ENCODE data around the gene MANEAL.

MANEAL gene, protein sequence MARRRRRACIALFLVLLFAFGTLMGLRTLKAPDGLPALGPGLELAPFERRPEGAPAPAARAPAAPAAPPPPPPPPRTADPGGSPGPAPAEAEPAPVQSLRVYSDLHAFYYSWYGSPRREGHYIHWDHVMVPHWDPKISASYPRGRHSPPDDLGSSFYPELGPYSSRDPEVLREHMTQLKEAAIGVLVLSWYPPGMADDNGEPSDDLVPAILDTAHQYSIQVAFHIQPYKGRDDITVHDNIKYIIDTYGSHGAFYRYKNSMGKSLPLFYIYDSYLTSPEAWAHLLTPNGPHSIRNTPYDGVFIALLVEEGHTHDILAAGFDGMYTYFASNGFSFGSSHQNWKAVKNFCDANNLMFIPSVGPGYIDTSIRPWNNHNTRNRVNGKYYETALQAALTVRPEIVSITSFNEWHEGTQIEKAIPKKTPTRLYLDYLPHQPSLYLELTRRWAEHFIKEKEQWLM

DNA sequence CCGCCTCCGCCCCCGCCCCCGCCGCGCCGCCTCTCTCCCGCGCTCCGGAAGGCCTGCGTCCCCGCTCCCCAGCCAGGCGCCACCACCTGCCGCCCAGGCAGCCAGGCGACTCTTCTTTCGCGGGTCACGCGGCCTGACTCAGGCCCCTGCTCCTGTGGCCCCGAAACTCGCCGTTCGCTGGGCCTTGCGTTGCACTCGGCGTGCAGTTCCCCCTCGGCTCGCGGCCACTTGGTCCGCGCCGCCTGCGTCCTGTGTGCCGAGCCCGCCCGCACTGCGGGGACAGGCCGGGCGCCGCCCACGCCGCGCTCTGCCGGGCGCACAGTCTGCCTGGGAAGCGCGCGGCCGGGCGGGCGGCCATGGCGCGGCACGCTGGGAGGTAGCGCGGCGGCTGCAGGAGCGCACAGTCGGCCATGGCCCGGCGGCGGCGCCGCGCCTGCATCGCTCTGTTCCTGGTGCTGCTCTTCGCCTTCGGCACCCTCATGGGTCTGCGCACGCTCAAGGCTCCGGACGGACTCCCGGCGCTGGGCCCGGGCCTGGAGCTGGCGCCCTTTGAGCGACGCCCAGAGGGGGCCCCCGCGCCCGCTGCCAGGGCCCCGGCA, at the start of gene MANEAL:
MANEAL (plus strand) TSS at position 75 of the 599 bp plus-strand sequence; CDS start at position 411, 336 bp downstream.
- DNase-seq (ENCODE audit: low spot score in 2 of 2) (peak; percentile 36 to 75), ATAC-seq (peak; percentile 80)
- H3K27ac Mint-ChIP-seq, result no peak within 1 kb of the TSS
- no peaks in the 10 kb centered on the region for H3K9me3 Mint-ChIP-seq
- H3K4me3 Mint-ChIP-seq, result peak within 1 kb of the TSS; percentile 75
- peaks cover 24% of the 10 kb centered on the region for H3K4me1 Mint-ChIP-seq
- peaks cover 13% of the 10 kb centered on the region for H3K36me3 Mint-ChIP-seq

DNA sequence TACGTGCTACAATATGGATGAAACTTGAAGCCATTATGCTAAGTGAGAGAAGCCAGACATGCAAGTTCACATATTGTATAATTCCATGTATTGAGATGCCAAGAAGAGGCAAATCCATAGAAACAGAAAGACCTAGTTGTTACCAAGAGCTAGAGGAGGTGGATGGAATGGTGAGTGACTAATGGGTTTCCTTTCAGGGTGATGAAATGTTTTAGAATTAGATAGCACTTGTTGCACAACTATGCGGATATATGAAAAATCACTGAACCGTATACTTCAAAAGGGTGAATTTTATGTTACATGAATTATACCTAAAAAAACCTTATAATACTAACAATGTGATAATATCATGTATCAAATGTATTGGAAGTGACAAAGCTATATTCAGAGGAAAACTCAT, 46.8 kb upstream of the MANEAL start:
- Mint-ChIP-seq H3K4me1 (no peaks in the 10 kb centered on the region), H3K27ac (no peak overlapping the region), H3K9me3 (peaks cover 3% of the 10 kb centered on the region), H3K36me3 (no peaks in the 10 kb centered on the region), H3K4me3 (no peak overlapping the region)
- no peak for ATAC-seq
- DNase-seq (ENCODE audit: low spot score in 2 of 2), result no peak

DNA sequence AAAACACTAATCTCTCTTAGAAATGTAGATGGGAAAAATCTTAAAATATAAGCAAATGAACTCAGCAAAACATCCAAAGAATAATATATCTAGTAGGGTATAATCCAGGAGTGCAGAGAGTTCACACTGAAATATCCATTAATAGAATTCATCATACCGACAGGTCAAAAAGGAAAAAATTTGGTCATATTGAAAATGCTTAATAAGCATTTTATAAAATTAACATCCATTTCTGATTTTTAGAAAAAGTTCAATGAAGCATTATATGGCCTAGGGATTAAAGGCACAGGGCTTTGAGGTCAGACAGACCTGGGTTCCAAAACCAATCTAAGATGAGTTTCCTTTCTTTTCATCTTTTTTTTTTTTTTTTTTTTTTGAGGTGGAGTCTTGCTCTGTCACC, 45.1 kb upstream of the MANEAL start:
- Mint-ChIP-seq H3K36me3 (no peaks in the 10 kb centered on the region), H3K4me3 (no peak overlapping the region), H3K27ac (no peak overlapping the region), H3K4me1 (no peaks in the 10 kb centered on the region), H3K9me3 (peaks cover 3% of the 10 kb centered on the region)
- ATAC-seq (no peak), DNase-seq (ENCODE audit: low spot score in 2 of 2) (no peak)

DNA sequence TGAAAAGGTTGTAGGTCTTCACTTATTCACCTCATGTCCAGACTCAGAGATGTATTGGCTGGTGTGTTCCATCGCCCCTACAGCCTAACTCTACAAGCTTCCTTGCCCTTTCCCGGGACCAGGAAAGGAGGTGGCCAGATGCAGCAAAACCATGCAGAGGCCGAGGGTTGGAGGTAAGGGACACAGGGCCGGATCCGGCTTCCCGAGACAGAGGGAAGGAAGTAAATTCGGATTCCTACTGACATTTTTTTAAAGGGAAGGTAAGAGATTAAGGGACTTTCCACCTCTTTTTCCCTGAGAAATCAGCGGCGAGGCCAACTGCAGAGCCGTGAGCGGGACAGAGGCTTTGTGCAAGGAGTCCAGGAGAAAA, 41.4 kb upstream of the MANEAL start:
- no peak for DNase-seq (ENCODE audit: low spot score in 2 of 2)

DNA sequence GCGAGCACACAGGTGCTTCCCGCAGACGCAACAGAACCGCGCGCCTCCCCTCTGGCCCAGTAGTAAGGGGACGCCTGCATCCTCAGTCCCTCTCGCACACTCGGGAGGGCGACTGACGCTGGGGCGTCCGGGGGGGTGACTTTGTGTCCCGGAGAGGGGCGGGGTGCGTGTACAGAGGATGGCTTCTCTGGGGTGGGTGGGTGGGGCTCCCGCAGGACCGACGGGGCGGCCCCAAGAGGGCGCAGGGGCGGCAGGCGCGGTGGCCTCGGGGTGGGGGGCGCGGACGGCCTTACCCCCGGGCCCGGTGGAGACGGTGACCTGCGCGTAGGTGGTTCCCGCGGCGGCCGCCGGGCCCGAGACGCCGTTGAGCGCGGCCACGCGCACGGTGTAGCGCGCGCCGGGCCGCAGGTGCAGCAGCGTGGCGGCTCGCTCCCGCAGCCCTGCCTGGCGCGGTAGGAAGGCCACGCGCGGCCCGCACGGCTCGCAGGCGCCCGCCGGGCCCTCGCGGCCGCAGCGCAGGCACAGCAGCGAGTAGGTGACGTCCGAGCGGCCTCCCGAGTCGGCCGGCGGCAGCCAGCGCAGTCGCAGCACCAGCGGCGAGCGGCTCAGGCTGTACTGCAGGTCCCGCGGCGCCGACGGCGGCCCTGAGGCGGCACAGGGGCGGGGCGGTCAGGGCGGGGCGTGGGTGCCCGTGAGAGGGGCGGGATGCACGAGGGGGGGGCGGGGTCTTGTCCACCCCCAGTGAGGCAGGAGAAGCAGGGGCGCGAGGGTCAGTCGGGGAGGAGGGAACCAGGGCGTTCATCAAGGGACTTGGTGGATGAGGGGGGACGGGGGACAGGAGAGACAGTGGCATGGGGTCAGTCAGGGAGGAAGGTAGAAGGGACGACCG, 40.8 kb upstream of the MANEAL start:
- no peaks in the 10 kb centered on the region for H3K36me3 Mint-ChIP-seq
- peak overlapping the region; percentile 64 for H3K4me3 Mint-ChIP-seq
- H3K27ac Mint-ChIP-seq, result no peak overlapping the region
- DNase-seq (ENCODE audit: low spot score in 2 of 2), result peak in 1 of 2 donors; percentile 64
- peak; percentile 44 for ATAC-seq
- no peaks in the 10 kb centered on the region for H3K9me3 Mint-ChIP-seq
- peaks cover 5% of the 10 kb centered on the region for H3K4me1 Mint-ChIP-seq

More for the DNA sequence above, 41.4 kb upstream of the MANEAL start:
- H3K4me3 Mint-ChIP-seq, result peak overlapping the region; percentile 64
- ATAC-seq, result no peak
- no peaks in the 10 kb centered on the region for H3K9me3 Mint-ChIP-seq
- H3K4me1 Mint-ChIP-seq, result peaks cover 5% of the 10 kb centered on the region
- H3K36me3 Mint-ChIP-seq, result no peaks in the 10 kb centered on the region
- no peak overlapping the region for H3K27ac Mint-ChIP-seq

DNA sequence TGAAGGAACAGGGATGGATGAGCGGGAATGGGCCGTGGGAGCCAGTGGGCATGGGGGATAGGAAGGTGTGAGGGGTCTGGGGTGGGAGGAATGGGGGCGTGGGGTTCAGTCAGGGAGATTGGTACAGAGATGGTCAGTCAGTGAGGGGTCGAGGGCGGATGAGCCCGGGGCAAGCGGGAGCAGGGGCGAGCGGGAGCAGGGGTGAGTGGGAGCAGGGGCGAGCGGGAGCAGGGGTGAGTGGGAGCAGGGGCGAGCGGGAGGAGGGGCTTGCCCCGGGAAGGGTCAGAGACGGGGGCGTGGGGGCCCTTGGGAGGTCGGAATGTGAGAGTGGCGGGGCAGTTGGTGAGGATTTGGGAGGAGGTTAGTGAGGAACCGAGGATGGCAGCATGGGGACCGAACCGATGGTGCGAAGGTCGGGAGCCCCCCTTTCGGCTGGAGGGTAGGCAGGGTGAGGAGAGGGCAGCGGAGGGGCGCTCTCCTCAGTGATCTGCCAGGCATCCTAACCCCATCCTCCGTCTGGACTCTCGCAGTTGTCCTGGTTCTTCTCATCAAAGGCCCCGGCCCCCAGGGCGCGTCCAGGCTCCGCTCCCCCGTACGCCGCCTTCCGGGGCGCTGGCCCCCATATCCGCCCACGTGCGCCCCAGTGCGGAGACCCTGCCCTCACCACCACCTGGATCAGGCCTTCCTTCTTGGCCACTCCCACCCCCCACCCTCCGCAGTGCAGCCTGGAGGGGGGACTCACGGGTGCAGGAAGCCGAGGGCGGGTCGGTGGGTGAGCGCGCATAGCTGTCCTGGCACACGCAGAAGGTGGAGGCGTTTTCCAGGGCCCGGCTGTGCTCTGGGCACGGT, 40.0 kb upstream of the MANEAL start:
- Mint-ChIP-seq H3K36me3 (no peaks in the 10 kb centered on the region), H3K4me3 (peak overlapping the region; percentile 64), H3K4me1 (peaks cover 5% of the 10 kb centered on the region), H3K27ac (no peak overlapping the region), H3K9me3 (no peaks in the 10 kb centered on the region)
- DNase-seq (ENCODE audit: low spot score in 2 of 2) (no peak), ATAC-seq (no peak)

DNA sequence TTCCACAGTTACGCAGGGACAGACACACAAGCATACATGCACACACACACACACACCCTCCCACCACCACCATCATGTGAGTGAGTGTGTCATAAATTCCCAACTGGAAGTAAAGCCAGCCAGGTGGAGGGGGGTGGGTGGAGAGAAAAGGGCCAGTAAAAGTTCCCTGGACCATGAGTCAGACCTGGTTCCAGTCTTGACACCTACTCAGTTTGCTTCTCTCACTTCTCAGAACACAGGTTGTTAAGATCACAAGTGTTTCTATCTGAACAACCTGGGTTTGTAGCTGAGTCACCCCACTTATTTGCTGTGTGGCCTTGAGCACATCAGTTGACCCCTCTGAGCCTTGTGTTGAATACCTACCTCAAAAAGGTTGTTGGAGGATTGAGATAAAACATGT, 38.4 kb upstream of the MANEAL start:
- Mint-ChIP-seq H3K36me3 (no peaks in the 10 kb centered on the region), H3K9me3 (no peaks in the 10 kb centered on the region), H3K4me3 (no peak overlapping the region), H3K27ac (no peak overlapping the region), H3K4me1 (peaks cover 5% of the 10 kb centered on the region)
- ATAC-seq, result peak; percentile 92
- DNase-seq (ENCODE audit: low spot score in 2 of 2), result peak in 1 of 2 donors; percentile 72

DNA sequence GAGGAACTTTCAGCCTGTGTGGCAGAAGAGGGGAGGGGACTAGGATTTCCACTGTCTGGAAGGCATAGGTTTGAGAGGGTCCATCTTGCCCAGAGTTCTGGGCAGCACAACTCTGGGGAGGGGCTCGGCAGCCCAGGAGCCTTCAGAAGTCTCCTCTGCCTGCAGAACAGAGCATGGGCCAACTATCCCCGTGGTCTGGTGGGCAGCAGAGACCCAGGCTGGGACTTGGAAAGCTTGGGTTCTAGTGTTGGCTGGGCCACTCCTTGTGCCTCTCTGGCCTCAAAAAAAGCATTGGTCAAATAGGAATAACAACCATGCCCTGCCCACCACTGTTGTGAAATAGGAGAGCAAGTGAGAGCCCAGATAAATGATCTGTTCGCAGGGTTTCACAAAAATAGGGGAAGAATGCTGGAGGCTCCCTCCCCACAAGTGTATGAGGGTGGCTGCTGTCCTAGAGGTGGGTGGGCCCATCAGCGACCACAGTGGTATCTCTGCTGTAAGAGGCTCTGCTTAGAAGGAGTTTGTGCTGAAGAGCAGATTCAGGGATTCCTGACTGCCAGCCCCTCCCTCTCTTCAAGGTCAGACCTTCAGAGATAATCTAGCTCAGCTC, 37.6 kb upstream of the MANEAL start:
- no peak overlapping the region for H3K4me3 Mint-ChIP-seq
- H3K27ac Mint-ChIP-seq, result no peak overlapping the region
- ATAC-seq (no peak), DNase-seq (ENCODE audit: low spot score in 2 of 2) (no peak)
- no peaks in the 10 kb centered on the region for H3K36me3 Mint-ChIP-seq
- no peaks in the 10 kb centered on the region for H3K9me3 Mint-ChIP-seq
- H3K4me1 Mint-ChIP-seq, result peaks cover 5% of the 10 kb centered on the region

DNA sequence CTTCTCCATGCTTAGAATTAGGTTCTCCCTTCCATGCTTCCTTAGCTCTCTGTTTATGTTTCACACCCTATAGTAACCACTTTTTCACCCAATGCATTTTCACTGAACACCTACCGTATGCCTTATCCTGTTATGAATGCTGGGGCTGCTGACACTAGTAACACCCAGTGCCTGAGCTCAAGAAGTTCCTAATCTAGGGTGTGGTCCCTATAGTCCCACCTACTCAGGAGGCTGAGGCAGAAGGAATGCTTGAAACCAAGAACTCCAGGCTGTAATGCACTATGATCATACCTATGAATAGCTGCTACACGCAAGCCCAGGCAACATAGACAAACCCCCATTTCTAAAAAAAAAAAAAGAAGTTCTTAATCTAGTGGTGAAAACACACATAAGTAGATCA, 34.2 kb upstream of the MANEAL start:
- no peak for ATAC-seq
- H3K4me1 Mint-ChIP-seq, result peaks cover 9% of the 10 kb centered on the region
- no peak overlapping the region for H3K4me3 Mint-ChIP-seq
- H3K9me3 Mint-ChIP-seq, result no peaks in the 10 kb centered on the region
- DNase-seq (ENCODE audit: low spot score in 2 of 2), result no peak
- no peak overlapping the region for H3K27ac Mint-ChIP-seq
- no peaks in the 10 kb centered on the region for H3K36me3 Mint-ChIP-seq

DNA sequence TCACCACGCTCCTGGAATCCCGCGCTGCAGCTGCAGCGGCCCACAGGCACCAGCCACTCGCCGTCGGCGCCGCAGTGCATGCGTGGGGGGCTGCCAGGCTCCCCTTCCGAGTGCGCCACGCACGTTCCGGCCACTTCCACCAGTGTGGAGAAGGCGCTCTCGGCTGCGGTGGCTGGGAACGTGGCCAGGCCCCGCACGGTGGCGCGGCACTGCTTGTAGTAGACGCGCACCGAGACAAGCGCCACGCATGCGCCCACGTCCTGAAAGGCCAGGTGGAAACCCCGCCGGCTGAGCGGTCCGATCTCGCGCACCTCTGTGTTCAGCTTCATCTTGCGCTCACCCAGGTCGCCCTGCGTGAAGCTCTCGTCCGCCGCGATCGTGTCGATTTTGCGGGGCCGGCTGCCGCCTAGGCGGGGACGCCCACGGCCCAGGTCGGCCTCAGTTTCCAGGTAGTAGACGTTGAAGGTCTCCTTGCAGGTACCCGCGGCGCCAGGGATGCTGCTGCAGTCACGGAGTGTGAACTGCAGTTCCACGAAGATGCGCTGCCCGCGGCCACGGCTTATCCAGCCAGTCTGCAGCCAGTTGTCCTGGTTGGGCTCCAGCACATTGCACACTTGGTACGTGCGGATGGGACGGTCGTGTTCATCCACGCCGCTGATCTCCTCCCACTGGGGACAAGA, 32.1 kb upstream of the MANEAL start:
- no peak for DNase-seq (ENCODE audit: low spot score in 2 of 2)
- Mint-ChIP-seq H3K4me3 (no peak overlapping the region), H3K9me3 (peaks cover 3% of the 10 kb centered on the region), H3K36me3 (no peaks in the 10 kb centered on the region), H3K27ac (no peak overlapping the region), H3K4me1 (peaks cover 23% of the 10 kb centered on the region)
- ATAC-seq, result no peak

DNA sequence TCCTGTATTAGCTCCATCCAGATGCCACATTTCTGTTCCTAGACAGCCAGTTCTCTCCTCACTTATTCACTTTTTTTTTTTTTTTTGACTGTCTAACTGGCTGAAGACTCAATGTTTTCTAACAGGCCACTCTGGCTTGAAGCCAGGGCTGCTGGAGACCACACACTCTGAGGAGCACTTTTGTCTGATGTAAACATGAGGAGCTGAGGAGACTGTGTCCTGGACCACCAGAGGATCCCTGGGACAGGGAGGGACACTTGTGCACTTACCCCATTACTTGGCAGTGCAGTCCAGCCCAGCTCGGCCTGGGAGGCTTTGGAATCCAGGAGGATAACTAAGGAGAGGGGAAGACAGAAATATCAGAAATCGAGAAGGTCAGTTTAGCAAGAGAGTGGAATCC, 31.1 kb upstream of the MANEAL start:
- Mint-ChIP-seq H3K9me3 (peaks cover 3% of the 10 kb centered on the region), H3K4me1 (peaks cover 23% of the 10 kb centered on the region), H3K36me3 (no peaks in the 10 kb centered on the region), H3K4me3 (no peak overlapping the region), H3K27ac (no peak overlapping the region)
- DNase-seq (ENCODE audit: low spot score in 2 of 2), result no peak
- no peak for ATAC-seq

DNA sequence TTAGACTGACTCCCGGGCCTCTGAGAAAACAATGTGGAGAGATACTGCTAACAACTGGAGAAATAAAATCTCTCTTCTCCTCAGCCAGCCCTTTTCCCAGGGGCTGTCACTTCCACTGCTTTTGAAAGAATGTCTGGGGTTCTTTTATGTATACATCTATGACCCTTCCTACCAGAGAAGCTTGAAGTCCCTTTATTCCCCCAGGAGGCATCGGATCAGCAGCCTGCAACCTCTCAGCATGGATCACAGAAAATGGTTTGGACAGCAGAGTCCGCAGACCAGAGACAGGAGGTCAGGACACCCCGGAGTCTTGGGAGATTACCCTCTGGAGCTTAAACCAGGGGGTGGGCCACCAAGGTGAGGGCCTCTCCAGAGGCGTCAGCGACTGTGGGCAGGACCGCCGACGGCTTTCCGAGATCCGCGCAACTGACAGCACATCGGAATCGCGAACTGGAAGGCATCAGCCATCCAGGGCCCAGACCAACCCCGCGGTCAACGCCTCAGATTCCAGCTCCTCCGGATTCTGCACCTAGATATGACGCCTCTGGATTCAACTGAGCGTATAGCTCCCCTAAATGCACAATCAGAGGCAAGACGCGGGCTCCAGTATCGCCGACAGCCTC, 29.7 kb upstream of the MANEAL start:
- Mint-ChIP-seq H3K4me3 (no peak overlapping the region), H3K4me1 (peaks cover 23% of the 10 kb centered on the region), H3K36me3 (no peaks in the 10 kb centered on the region), H3K27ac (no peak overlapping the region), H3K9me3 (peaks cover 3% of the 10 kb centered on the region)
- DNase-seq (ENCODE audit: low spot score in 2 of 2), result no peak
- no peak for ATAC-seq

DNA sequence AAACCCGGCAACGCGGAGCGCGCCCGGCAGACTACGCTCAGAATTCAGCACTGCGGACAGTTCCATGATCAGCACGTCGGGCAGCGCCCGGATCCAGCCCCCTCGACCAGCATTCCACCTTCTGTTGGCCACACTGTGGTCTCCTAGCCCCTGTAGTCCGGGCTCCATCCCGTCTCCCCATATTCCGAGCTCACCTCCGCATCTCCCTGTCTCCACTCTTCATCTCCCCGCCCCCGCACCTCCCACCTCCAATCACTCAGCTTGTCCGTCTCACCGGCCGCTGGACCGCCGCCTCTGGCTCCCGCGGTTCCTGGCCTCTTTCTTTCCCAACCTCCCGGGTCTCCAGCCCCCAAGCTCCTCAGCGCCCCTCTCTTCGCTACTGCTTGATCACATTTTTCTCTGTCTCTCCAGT, 29.2 kb upstream of the MANEAL start:
- peaks cover 3% of the 10 kb centered on the region for H3K9me3 Mint-ChIP-seq
- no peak overlapping the region for H3K4me3 Mint-ChIP-seq
- no peak overlapping the region for H3K27ac Mint-ChIP-seq
- peaks cover 23% of the 10 kb centered on the region for H3K4me1 Mint-ChIP-seq
- ATAC-seq (no peak), DNase-seq (ENCODE audit: low spot score in 2 of 2) (peak in 1 of 2 donors; percentile 78)
- H3K36me3 Mint-ChIP-seq, result no peaks in the 10 kb centered on the region

Measured in stimulated activated effector memory CD8-positive, alpha-beta T cell treated with anti-CD3 and anti-CD28 coated beads, Interleukin-12 subunit alpha, Interleukin-12 subunit beta, amount 100 ng/mL, for 72 hours (primary cell).